H9 (cell line): Measurements from ENCODE around the gene TNIK. TPM values are rescaled to one million over a fixed set of nuclear protein-coding genes. Genes with fewer than 3 reads are reported as not detected.

Source experiments
- DNase-seq: peaks from one replicate; pipeline ENCODE4 v3.0.0-alpha.2; 2017
- H2AFZ ChIP-seq: one replicate; pipeline ENCODE4 v1.6.1; 2013; ENCODE audit warnings: mild to moderate bottlenecking, low read length, control low read depth, moderate library complexity
- H2AK5ac ChIP-seq: 2 replicates; pipeline ENCODE4 v1.6.1; 2013; ENCODE audit warnings: low read length, control low read depth, mixed read lengths; ENCODE audit not compliant: insufficient read length
- H2BK120ac ChIP-seq: one replicate; pipeline ENCODE4 v1.6.1; 2013; ENCODE audit warnings: low read depth, mild to moderate bottlenecking, low read length, control low read depth, inconsistent platforms; ENCODE audit not compliant: poor library complexity, severe bottlenecking
- H2BK12ac ChIP-seq: 2 replicates; pipeline ENCODE4 v1.6.1; 2013; ENCODE audit warnings: low read length, control low read depth, mixed read lengths, low read depth; ENCODE audit not compliant: insufficient read length
- H2BK15ac ChIP-seq: 2 replicates; pipeline ENCODE4 v1.6.1; 2013; ENCODE audit warnings: low read depth, low read length, control low read depth
- H2BK20ac ChIP-seq: one replicate; pipeline ENCODE4 v1.6.1; 2013; ENCODE audit warnings: low read depth, mild to moderate bottlenecking, low read length, control low read depth, inconsistent platforms; ENCODE audit not compliant: poor library complexity, severe bottlenecking
- H2BK5ac ChIP-seq: 2 replicates; pipeline ENCODE4 v1.6.1; 2013; ENCODE audit warnings: low read length, control low read depth, mixed read lengths; ENCODE audit not compliant: insufficient read length
- H3K14ac ChIP-seq: 2 replicates; pipeline ENCODE4 v1.6.1; 2013; ENCODE audit warnings: low read length, control low read depth; ENCODE audit not compliant: insufficient read depth
- H3K18ac ChIP-seq: 2 replicates; pipeline ENCODE4 v1.6.1; 2013; ENCODE audit warnings: low read depth, mild to moderate bottlenecking, mixed read lengths, low read length, control low read depth; ENCODE audit not compliant: insufficient read length
- H3K23ac ChIP-seq: 2 replicates; pipeline ENCODE4 v1.6.1; 2013; ENCODE audit warnings: low read length, control low read depth, mixed read lengths, low read depth; ENCODE audit not compliant: insufficient read length
- H3K23me2 ChIP-seq: 2 replicates; pipeline ENCODE4 v1.6.1; 2013; ENCODE audit warnings: low read depth, mild to moderate bottlenecking, mixed read lengths, low read length, control low read depth; ENCODE audit not compliant: insufficient read length, poor library complexity, severe bottlenecking
- H3K27ac ChIP-seq: 2 replicates; pipeline ENCODE4 v1.5.1; 2013; ENCODE audit warnings: low read length, control low read depth, mixed read lengths, low read depth; ENCODE audit not compliant: insufficient read length
- H3K27me3 ChIP-seq: 2 replicates; pipeline ENCODE4 v1.6.1; 2013; ENCODE audit warnings: low read length, control low read depth, inconsistent platforms; ENCODE audit not compliant: insufficient read depth
- H3K4ac ChIP-seq: 2 replicates; pipeline ENCODE4 v1.6.1; 2013; ENCODE audit warnings: low read depth, mild to moderate bottlenecking, control low read depth, inconsistent platforms, low read length, moderate library complexity
- H3K4me1 ChIP-seq: 2 replicates; pipeline ENCODE4 v1.6.1; 2013; ENCODE audit warnings: low read length, control low read depth, inconsistent platforms; ENCODE audit not compliant: insufficient read depth
- H3K4me2 ChIP-seq: 2 replicates; pipeline ENCODE4 v1.6.1; 2013; ENCODE audit warnings: low read length, control low read depth, mixed read lengths; ENCODE audit not compliant: insufficient read length, insufficient read depth
- H3K56ac ChIP-seq: 2 replicates; pipeline ENCODE4 v1.6.1; 2013; ENCODE audit warnings: low read depth, mild to moderate bottlenecking, mixed read lengths, low read length, control low read depth; ENCODE audit not compliant: insufficient read length
- H3K79me1 ChIP-seq: 2 replicates; pipeline ENCODE4 v1.6.1; 2013; ENCODE audit warnings: low read depth, mild to moderate bottlenecking, moderate library complexity, low read length, control low read depth, inconsistent platforms; ENCODE audit not compliant: insufficient read depth, poor library complexity, severe bottlenecking
- H3K79me2 ChIP-seq: 2 replicates; pipeline ENCODE4 v1.6.1; 2013; ENCODE audit warnings: low read length, control low read depth, inconsistent platforms; ENCODE audit not compliant: insufficient read depth
- H3K9ac ChIP-seq: 2 replicates; pipeline ENCODE4 v1.6.1; 2013; ENCODE audit warnings: low read length, control low read depth, mixed read lengths; ENCODE audit not compliant: insufficient read length; ENCODE audit errors: extremely low read depth
- H3K9me3 ChIP-seq: one replicate; pipeline ENCODE4 v1.6.1; 2013; ENCODE audit warnings: low read depth, low read length, inconsistent platforms; ENCODE audit not compliant: control insufficient read depth
- H3T11ph ChIP-seq: one replicate; pipeline ENCODE4 v1.6.1; 2013; ENCODE audit warnings: mild to moderate bottlenecking, low read length, control low read depth, inconsistent platforms
- H4K20me1 ChIP-seq: one replicate; pipeline ENCODE4 v1.6.1; 2013; ENCODE audit not compliant: control insufficient read depth, insufficient read length, insufficient read depth
- H4K5ac ChIP-seq: 2 replicates; pipeline ENCODE4 v1.6.1; 2013; ENCODE audit warnings: low read depth, mild to moderate bottlenecking, mixed read lengths, low read length, control low read depth; ENCODE audit not compliant: insufficient read length
- H4K8ac ChIP-seq: replicated peaks from 2 replicates; pipeline ENCODE4 v1.6.1; 2013; ENCODE audit warnings: low read length, control low read depth, mixed read lengths, low read depth; ENCODE audit not compliant: insufficient read length
- H4K91ac ChIP-seq: 2 replicates; pipeline ENCODE4 v1.6.1; 2013; ENCODE audit warnings: low read depth, mild to moderate bottlenecking, moderate library complexity, mixed read lengths, low read length, control low read depth; ENCODE audit not compliant: insufficient read length
- H3K27ac Mint-ChIP-seq, 3 experiments: 2 replicates in 2 of 3; 3 replicates in 1 of 3; pipeline ENCODE4 v1.8.0; 2020 to 2021; ENCODE audit warnings: mixed read lengths in 3 of 3, mild to moderate bottlenecking in 1 of 3, moderate library complexity in 1 of 3
- H3K27me3 Mint-ChIP-seq: 2 replicates; pipeline ENCODE4 v1.8.0; 2021; ENCODE audit warnings: low read depth, mild to moderate bottlenecking, moderate library complexity, mixed read lengths
- H3K36me3 Mint-ChIP-seq, 3 experiments: 2 replicates in 2 of 3; 3 replicates in 1 of 3; pipeline ENCODE4 v1.8.0; 2020 to 2021; ENCODE audit warnings: low read depth in 3 of 3, mixed read lengths in 3 of 3; ENCODE audit not compliant: insufficient read depth in 1 of 3
- H3K4me1 Mint-ChIP-seq, 2 experiments: 2 replicates each; pipeline ENCODE4 v1.8.0; 2020; ENCODE audit warnings: mixed read lengths in 2 of 2
- H3K4me3 Mint-ChIP-seq, 2 experiments: 2 replicates in 1 of 2; 3 replicates in 1 of 2; pipeline ENCODE4 v1.8.0; 2020 to 2021; ENCODE audit warnings: mild to moderate bottlenecking in 2 of 2, mixed read lengths in 2 of 2, moderate library complexity in 1 of 2
- H3K9me3 Mint-ChIP-seq, 2 experiments: 2 replicates in 1 of 2; 3 replicates in 1 of 2; pipeline ENCODE4 v1.8.0; 2020; ENCODE audit warnings: mild to moderate bottlenecking in 2 of 2, mixed read lengths in 2 of 2, moderate library complexity in 1 of 2
- CTCF ChIP-seq: fragments of 200-600 bp; sonication (generic); conservative IDR thresholded peaks from 3 replicates; pipeline ENCODE4 v1.8.0; 2021; ENCODE audit warnings: antibody characterized with exemption, mild to moderate bottlenecking
- WGBS: extraction: QIAGEN DNeasy Blood & Tissue Kit; methylation state at CpG from one replicate; pipeline ENCODE4 v1.1.7; 2013; ENCODE audit warnings: missing lambda C conversion rate, low lambda C conversion rate, mixed read lengths; ENCODE audit not compliant: insufficient read length; ENCODE audit errors: extremely low coverage; 5-methylcytosine and 5-hydroxymethylcytosine counted together
- total RNA-seq: library from RNA; stranded (reverse); gene quantifications from 2 replicates; pipeline ENCODE4 v1.2.1, GENCODE V29; 2021

The TNIK gene
- total RNA-seq, 1 experiment from 2014 or later = 15.9 TPM

GRCh38 chr3:171057072-171057471, 403.1 kb downstream of the TNIK start:
- no peaks in the 10 kb centered on the region for H3K27me3 ChIP-seq
- no peak for TF ChIP-seq CTCF
- no peak overlapping the region for H4K91ac ChIP-seq
- Mint-ChIP-seq H3K27ac (no peak overlapping the region), H3K9me3 (no peaks in the 10 kb centered on the region; a peak in 1 of 5 replicates), H3K27me3 (no peaks in the 10 kb centered on the region), H3K4me3 (no peak overlapping the region), H3K36me3 (no peaks in the 10 kb centered on the region; a peak in 1 of 7 replicates), H3K4me1 (peaks cover 8 to 10% of the 10 kb centered on the region in 2 experiments)
- no peaks in the 10 kb centered on the region for H4K20me1 ChIP-seq
- H2BK15ac ChIP-seq = no peak overlapping the region
- H3K23me2 ChIP-seq = no peaks in the 10 kb centered on the region
- H4K8ac ChIP-seq = no peak overlapping the region
- H2BK12ac ChIP-seq = no peak overlapping the region
- H3K4me1 ChIP-seq = no peaks in the 10 kb centered on the region; the same call in 1 of the 2 replicates
- H3K56ac ChIP-seq = no peak overlapping the region
- H3K4ac ChIP-seq = no peak overlapping the region
- no peak overlapping the region for H3K14ac ChIP-seq
- no peak overlapping the region for H2AK5ac ChIP-seq
- WGBS = no CpG with 5 or more reads among the region's 1 CpG
- no peak overlapping the region for H3K18ac ChIP-seq
- no peak overlapping the region for H3K9ac ChIP-seq
- H3K79me2 ChIP-seq = no peaks in the 10 kb centered on the region
- H3T11ph ChIP-seq = no peak overlapping the region
- no peak overlapping the region for H3K27ac ChIP-seq
- H2AFZ ChIP-seq = no peak overlapping the region
- H2BK20ac ChIP-seq = no peak overlapping the region
- no peak overlapping the region for H3K23ac ChIP-seq
- H2BK120ac ChIP-seq = no peak overlapping the region
- H4K5ac ChIP-seq = no peak overlapping the region
- no peak for DNase-seq
- no peak overlapping the region for H3K4me2 ChIP-seq
- H2BK5ac ChIP-seq = no peak overlapping the region
- no peaks in the 10 kb centered on the region for H3K9me3 ChIP-seq
- H3K79me1 ChIP-seq = no peaks in the 10 kb centered on the region
